GM18507 (cell line): ENCODE measurements around the gene TMEM242.
"Not testable (repeated sequence)": the region's sequence is repeated elsewhere in the genome, so short reads cannot be mapped to it uniquely, and the experiment has no call there.

Source experiments
- DNase-seq: peaks from one replicate; pipeline ENCODE4 v3.0.0; 2011; ENCODE audit warnings: low read depth; ENCODE audit not compliant: insufficient read length; ENCODE audit errors: extremely low spot score
- FAIRE-seq: peaks from 2 replicates; lab custom pipeline; 2011; peaks lifted over from hg19 to GRCh38; lab: Jason Lieb, UNC

The TMEM242 gene

DNA sequence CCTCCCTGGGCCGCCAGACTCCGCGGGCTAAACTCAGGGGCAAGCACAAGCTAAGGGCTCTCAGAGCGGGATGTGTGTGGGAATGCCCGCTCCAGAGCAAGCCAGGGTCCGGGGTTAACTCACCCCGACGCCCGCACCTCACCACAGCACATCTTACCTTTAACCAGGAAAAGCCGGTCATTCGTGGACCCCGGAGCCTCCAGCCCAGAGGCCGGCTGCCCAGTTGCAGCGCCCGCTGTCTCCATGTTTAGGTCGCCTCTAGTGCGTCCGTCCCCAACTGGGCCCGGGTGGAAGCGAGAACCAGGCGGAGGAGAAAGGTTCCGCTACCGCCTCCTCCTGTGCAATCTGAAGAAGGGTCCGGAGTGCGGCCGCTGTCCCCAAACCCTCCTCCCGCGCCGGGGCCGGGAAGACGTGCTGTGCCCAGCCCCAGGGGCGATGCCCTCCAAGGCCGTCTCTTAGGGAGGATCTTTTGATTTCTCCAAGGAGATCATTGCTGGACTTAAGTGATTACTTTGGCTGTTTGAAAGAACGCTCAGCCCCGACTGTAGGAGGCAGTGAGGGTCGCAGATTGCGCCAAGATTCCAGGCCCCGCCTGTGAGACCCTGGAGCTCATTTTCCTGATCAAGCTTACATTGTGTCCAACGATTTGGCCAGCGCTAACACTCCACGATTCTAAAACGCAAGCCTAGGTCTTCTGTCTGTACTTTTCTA, at the start of gene TMEM242:
TMEM242 (minus strand) TSS at position 265 of the 711 bp plus-strand sequence; CDS start at position 245, 20 bp downstream.
- DNase-seq (peak; percentile 78), FAIRE-seq (peak; percentile 76)

- DNase-seq (no peak), FAIRE-seq (no peak)
Observed at GRCh38 chr6:157372501-157373280, 49.4 kb upstream of the TMEM242 start.

GRCh38 chr6:157370755-157371154, 47.4 kb upstream of the TMEM242 start:
- DNase-seq (no peak), FAIRE-seq (no peak)

- FAIRE-seq (no peak), DNase-seq (no peak)
Observed at GRCh38 chr6:157368359-157369049, 45.2 kb upstream of the TMEM242 start.

DNA sequence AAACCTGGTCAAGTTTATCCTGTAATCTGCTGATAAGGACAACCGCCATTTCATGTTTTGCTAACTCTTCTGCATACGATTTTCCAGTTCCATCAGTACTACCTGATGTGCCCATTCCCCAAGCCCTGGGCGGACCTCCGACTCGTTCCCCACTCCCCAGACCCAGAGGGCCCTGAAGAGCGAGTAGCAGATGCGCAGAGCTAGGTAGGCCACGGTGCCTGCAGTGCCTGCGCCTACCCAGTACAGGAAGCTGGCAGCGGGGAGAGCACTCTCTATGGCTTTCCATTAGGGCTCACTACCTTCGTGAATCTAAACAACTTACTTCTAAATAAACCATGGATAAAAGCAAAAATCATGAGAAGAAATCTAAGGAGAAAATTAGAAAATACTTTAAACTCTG, 43.3 kb upstream of the TMEM242 start:
- FAIRE-seq = no peak
- DNase-seq = no peak

GRCh38 chr6:157364705-157365104, 41.4 kb upstream of the TMEM242 start:
- no peak for FAIRE-seq
- DNase-seq = no peak

DNA sequence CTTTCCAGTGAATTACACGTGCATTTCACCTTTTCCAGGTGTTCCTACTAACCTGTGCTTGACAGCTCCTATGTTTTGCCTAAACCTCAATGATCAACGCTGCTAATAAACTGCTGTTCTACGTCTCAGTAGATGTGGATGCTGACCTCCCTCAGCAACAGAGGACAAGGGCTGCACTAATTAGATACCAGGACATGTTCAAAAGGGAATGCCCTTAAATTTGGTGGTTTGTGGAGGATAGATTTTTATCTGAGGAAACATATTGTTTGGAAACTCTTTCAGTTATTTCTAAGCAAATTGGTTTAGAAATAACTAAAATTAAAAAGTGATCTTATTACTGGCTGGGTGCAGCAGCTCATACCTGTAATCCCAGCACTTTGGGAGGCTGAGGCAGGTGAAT, 38.6 kb upstream of the TMEM242 start:
- no peak for DNase-seq
- FAIRE-seq = no peak

DNA sequence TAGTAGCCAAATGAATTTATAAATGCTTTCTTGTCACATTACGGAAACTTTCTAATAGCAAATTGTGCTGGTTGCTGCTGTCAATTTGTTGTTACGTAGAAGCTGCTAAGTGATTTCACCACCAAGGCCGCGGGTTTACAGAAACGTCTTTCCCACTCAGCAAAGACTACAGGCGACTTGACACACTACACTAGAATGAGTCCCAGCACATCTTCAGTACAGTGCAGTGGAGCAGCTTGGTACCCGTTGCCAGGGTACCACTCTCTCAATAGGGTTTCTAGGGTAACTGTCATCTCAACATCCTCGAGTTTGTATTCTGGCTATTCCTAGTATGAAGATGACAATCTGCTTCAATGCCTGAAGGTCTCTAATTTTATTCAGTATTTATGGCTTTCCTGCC, 35.0 kb upstream of the TMEM242 start:
- DNase-seq (no peak), FAIRE-seq (no peak)

DNA sequence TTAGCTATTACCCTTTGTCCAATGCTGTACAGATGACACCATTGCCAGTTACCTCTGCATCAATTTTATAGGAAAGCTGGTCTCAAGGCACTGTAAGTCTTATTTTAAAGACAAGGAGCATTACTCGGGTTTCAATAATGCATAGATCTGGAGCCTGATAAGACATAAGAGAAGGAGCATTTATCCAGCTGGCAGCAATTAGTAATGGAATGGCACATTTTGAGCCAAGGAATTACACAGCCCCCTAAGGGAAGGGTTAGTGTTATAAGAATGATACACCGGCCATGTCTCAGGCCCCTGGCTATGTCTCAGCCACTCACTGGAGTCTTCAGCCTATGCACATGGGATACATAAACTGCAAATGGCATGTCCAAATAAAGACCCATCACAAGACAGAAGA, 23.1 kb upstream of the TMEM242 start:
- DNase-seq (no peak), FAIRE-seq (no peak)

GRCh38 chr6:157343732-157344131, 20.4 kb upstream of the TMEM242 start:
- no peak for FAIRE-seq
- no peak for DNase-seq

- DNase-seq (no peak), FAIRE-seq (no peak)
Observed at GRCh38 chr6:157339432-157339831, 16.1 kb upstream of the TMEM242 start.

- FAIRE-seq (no peak), DNase-seq (no peak)
Observed at GRCh38 chr6:157337751-157338150, 14.4 kb upstream of the TMEM242 start.

GRCh38 chr6:157337276-157337675, 14.0 kb upstream of the TMEM242 start:
- DNase-seq = not testable (repeated sequence)

GRCh38 chr6:157335829-157336228, 12.5 kb upstream of the TMEM242 start:
- DNase-seq (no peak), FAIRE-seq (no peak)

More at GRCh38 chr6:157337276-157337675, 14.0 kb upstream of the TMEM242 start:
- FAIRE-seq = not testable (repeated sequence)

DNA sequence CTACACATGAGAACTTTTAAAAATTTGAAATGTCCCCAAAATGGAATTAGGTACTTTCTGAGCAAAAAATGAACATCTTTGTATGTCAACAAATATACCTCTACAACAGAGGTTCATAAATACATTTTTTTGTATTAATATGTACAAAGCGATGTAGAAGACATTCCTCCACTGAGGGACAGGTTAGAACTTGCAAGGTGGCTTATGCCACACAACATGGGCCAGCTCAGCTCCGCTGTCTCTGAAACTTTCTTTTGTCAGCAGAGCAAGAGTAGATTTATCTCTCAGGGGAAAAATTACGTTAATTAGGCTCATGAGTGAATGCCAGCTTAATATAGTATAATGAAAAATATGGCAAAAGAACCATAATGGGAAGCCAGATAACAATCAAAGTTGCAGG, 10.6 kb upstream of the TMEM242 start:
- no peak for FAIRE-seq
- no peak for DNase-seq

- FAIRE-seq (no peak), DNase-seq (no peak)
Observed at GRCh38 chr6:157333537-157333936, 10.2 kb upstream of the TMEM242 start.

GRCh38 chr6:157332813-157333212, 9.5 kb upstream of the TMEM242 start:
- DNase-seq (no peak), FAIRE-seq (no peak)

DNA sequence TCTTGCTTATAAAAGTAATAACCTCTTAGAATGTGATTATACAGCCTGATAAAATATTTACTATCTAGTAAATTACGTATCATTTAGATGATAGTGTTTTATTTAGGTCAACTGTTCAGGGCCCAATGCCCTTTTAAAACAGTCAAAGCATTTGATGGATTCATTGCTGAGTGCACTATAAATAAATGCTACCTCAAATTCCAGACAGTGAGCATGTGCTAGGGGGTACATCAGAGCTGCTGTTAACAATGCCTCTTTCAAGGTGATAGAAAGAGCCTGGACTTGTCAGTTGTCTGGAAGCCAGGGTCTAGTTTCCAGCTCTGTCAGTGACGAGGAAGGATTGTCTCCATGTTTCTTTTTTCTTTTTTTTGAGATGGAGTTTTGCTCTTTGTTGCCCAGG, 7.5 kb upstream of the TMEM242 start:
- no peak for DNase-seq
- FAIRE-seq = no peak

DNA sequence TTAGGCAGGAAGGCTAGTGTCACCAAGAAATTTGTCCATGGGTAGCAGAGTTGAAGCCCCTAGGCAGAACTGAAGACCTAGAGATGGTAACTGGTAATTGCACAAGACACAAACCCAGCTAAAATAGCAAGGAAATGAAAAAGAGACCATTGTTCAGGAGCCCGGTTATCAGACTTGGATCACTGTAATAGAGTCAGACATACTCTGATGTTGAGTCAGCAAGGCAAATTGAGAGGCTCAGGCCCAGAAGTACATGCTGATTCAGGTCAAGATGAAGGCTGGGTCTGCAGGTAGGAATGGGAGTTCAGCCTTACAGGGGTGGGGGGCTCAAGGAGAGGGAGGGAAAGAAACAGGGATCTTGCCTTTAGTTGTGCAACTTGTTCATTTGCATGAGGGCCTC, 6.5 kb upstream of the TMEM242 start:
- DNase-seq (no peak), FAIRE-seq (no peak)

GRCh38 chr6:157328108-157328692, 4.9 kb upstream of the TMEM242 start:
- FAIRE-seq (no peak), DNase-seq (no peak)
